Fibroblast of mammary gland (primary cell): ENCODE data around the gene C10orf90.
A peak's percentile ranks its signal among the peaks of the same experiment; 100 is the strongest.

Experiments used
- DNase-seq: peaks from one replicate; pipeline ENCODE4 v3.0.0-alpha.2; 2010; ENCODE audit warnings: low read depth
- H3K4me3 ChIP-seq: 2 replicates; pipeline ENCODE4 v1.5.1; 2011; ENCODE audit warnings: low read depth, mild to moderate bottlenecking, low read length, moderate library complexity; ENCODE audit not compliant: control insufficient read depth
- TF ChIP-seq, protein P1 (sequence below): conservative IDR thresholded peaks from 2 replicates; pipeline ENCODE4 v1.5.1; 2011; ENCODE audit warnings: low read depth, low read length, inconsistent platforms; ENCODE audit not compliant: control insufficient read depth, insufficient read depth

Gene C10orf90

DNA sequence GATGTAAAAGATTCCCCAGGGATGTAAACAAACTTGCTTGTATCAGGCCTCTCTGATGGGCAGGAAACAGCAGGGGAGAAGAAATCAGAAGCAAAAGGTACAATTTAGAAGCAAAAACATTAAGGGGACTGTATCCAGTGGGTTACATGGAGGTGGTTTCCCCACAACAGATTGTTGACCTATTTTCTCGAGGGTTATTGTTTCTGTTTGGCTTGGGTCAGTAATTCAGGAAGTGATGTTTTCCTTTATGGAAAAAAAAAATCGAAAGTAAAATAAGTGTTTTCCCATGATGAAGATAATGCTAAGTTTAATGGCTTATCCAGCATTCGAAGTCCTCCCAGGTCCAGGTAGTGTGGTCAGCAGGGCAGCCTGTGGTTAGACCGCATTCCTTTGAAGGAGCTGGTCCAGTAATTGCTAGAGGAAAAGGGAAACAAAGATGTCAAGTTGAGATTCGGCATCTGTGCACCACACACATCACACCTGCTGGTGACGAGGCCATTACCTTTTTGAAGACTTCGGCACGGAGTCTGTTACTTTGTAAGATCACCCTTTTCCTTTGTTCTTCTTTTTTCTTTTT lies 244.9 kb downstream of the C10orf90 start:
- DNase-seq = no peak
- TF ChIP-seq, protein P1, sequence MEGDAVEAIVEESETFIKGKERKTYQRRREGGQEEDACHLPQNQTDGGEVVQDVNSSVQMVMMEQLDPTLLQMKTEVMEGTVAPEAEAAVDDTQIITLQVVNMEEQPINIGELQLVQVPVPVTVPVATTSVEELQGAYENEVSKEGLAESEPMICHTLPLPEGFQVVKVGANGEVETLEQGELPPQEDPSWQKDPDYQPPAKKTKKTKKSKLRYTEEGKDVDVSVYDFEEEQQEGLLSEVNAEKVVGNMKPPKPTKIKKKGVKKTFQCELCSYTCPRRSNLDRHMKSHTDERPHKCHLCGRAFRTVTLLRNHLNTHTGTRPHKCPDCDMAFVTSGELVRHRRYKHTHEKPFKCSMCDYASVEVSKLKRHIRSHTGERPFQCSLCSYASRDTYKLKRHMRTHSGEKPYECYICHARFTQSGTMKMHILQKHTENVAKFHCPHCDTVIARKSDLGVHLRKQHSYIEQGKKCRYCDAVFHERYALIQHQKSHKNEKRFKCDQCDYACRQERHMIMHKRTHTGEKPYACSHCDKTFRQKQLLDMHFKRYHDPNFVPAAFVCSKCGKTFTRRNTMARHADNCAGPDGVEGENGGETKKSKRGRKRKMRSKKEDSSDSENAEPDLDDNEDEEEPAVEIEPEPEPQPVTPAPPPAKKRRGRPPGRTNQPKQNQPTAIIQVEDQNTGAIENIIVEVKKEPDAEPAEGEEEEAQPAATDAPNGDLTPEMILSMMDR = no peak
- no peak overlapping the region for H3K4me3 ChIP-seq

DNA sequence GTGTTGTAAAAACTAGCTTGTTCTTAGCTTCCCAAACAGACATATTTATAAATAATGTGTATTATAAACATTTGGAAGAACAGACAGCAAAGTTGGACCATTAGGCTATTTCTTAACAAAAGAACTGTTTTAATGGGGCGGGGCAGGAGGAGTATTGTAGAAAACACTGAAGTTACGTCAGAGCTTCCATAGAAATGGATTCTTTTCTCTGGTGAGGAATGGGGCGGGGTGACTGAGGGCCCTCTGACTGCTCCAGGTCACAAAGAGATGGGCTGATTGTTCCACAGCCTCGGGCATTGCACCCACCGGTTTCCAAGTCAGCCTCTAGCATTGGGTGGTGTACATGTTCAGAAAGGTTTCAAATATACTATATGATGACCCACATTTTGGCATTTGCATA lies 245.5 kb downstream of the C10orf90 start:
- no peak for DNase-seq
- TF ChIP-seq, protein P1 = no peak
- no peak overlapping the region for H3K4me3 ChIP-seq

DNA sequence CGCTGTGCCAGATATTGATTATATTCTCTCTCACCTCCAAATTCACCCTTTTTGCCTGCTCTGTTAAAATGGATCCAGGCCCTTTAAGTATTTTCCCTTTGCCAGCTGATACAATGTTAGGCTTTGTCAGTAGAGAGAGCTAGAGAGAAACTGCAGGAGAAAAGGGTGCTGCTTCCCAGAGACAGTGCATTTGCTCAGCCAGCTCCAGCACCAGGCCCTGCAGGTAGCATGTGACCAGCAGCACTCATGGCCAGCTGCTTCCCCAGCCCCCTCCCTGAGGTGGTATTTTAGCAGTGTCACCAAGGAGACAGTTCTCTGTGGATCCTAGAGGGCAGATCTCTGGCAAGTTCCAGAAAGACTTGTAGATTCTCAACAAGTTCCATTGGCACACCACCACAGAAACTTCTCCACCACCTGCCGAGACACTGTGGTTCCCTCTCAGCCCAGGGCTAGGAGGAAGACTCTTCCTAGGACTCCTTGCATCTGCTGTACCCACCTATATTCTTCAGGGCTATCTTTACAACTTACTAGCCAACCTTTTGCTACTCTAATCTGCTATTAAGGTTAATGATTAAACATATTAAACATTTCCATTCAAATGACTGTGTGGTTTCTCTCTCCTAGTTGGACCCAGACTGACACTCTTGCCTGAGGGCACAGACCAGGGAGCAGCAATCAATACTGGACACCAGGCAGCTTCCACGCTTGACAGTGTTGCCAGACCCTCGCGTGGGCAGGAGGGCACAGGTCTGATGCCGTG lies 246.6 kb downstream of the C10orf90 start:
- TF ChIP-seq, protein P1 = no peak
- DNase-seq = no peak
- H3K4me3 ChIP-seq = no peak overlapping the region

DNA sequence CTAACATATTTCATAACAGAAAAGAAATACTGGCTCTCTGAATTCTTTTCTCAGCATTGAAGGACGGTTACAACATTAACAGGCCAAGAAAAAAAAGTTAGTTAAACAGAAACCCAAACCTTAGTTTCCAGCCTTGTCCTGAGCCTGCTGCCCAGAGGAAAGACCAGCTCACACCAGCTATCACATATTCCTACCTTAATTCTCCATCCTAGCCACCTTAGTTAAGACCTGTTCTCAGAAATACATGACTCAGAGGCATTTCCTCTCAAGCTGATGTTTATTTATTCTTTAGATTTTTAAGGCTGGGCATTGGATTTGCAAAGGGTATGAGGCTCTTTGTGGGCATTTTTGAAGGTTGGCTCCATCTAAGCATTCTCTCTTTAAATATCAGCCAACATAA lies 247.9 kb downstream of the C10orf90 start:
- H3K4me3 ChIP-seq = no peak overlapping the region
- peak; percentile 20 for DNase-seq
- TF ChIP-seq, protein P1 = no peak

DNA sequence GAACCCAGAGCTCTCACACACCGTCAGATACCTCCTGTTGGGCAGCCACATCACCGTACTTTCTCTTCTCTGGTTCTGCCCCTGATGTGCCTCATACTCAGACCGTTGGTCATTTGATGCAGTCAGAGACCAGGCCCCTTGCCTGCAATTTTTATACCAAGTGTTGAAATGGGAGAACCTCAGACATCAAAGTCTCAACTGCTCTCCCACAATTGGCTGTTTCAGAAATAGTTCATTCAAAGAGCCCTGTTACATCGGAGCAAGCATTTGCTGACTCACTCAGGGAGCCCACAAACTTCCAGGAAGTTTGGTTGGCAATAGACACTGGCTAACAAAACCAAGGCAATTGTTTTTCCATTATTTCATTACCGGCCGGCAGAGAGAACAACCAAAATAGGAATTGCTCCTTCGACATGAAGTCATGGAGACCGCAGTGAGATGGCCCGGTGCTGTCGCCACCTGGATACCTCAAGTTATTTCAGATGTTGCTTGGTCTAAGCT lies 248.7 kb downstream of the C10orf90 start:
- TF ChIP-seq, protein P1 = no peak
- peak overlapping the region; percentile 18 for H3K4me3 ChIP-seq
- DNase-seq = peak; percentile 99

DNA sequence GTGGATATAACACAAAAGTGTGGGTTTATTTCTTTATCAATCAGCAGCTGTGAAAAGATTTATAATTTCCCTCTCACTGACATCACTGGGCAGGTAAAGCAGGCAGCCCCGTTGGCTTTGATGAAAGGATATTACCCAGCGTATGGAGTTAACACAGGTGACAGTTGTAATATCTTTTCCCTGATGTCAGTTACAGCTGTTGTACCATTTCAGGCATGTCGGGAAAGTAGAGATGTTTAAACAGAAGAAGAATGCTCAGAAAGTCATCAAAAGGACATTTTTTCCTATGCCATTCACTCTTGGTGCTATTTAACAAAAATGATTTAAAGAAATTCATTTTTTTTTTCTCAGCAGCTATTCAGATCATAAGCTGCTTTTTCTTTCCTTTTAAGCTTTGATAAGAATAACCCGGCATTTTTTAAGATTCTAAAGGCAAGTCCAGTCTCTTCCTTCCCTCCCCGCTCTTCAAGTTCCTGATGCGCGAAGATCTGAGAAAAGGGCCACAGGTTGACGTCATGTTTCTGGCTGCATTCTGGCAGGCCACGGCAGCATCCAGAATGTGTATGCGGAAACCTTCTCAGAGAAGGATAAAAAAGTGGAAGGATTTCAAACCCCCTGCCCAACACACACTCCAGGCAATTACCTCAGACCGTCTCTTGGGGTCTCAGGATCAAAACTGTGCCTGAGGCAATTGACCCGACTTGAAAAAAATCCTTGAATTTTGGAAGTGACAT lies 249.8 kb downstream of the C10orf90 start:
- peak; percentile 85 for DNase-seq
- TF ChIP-seq, protein P1 = no peak
- peak overlapping the region; percentile 18 for H3K4me3 ChIP-seq
